Measurements from ENCODE around the gene TSPO2. TPM values are rescaled to one million over a fixed set of nuclear protein-coding genes. Genes with fewer than 3 reads are reported as not detected.

TSPO2 gene
- total and polyA plus RNA-seq, 2 of the 8 experiments (the other 6 are each of a cell fraction or from before 2014, with no cell fraction given), result not detected

DNA sequence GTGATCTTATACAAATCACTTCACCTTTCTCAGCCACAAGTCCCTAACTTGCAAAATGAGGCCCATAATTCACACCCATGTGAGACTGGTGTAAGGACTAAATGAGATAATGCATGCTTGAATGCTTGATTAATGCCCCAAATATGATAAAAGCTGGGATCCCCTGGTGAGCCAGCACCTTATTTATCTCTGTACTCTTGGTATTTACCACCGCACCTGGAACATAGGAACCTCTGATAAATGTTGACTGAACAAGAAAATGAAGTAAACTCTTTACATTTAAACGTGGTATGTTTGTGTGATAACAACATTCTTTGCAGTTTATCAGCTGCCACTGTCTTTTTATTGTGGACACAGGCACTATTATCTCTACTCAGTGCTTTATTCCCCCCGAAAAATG lies 8.3 kb downstream of the TSPO2 start:
- Histone ChIP-seq H2BK5ac (ENCODE audit: low read depth, low read length) (no peak overlapping the region), H3K23me2 (ENCODE audit: low read depth, low read length) (no peaks in the 10 kb centered on the region), H3K36me3 (ENCODE audit: control insufficient read depth in 2 of 4, insufficient read depth in 4 of 4, low read length in 3 of 4) (no peaks in the 10 kb centered on the region), H2BK12ac (ENCODE audit: low read depth, low read length) (no peak overlapping the region), H4K91ac (replicated peaks; ENCODE audit: insufficient read length, low read length) (no peak overlapping the region), H3K9me3 (ENCODE audit: insufficient read depth in 2 of 2, low read depth in 1 of 2, low read length in 1 of 2) (no peaks in the 10 kb centered on the region), H4K8ac (ENCODE audit: extremely low read depth, insufficient read depth, low read length) (no peak overlapping the region), H3K4ac (replicated peaks; ENCODE audit: insufficient read length, low read depth, low read length) (no peak overlapping the region), H3K9ac (replicated peaks in 1 of 4; ENCODE audit: extremely low read depth in 1 of 4, low read depth in 3 of 4, low read length in 3 of 4) (no peak overlapping the region), H3K14ac (ENCODE audit: insufficient read length) (no peak overlapping the region), H2AK5ac (ENCODE audit: low read depth, low read length) (no peak overlapping the region), H3K23ac (ENCODE audit: insufficient read length) (no peak overlapping the region), H4K20me1 (replicated peaks in 1 of 2; ENCODE audit: control insufficient read depth in 1 of 2, insufficient read depth in 2 of 2, low read length in 2 of 2) (no peaks in the 10 kb centered on the region), H3K79me1 (ENCODE audit: low read depth, low read length) (no peaks in the 10 kb centered on the region), H2AFZ (ENCODE audit: low read length) (no peak overlapping the region), H3K27me3 (replicated peaks in 1 of 4; ENCODE audit: control insufficient read depth in 3 of 4, extremely low read depth in 1 of 4, insufficient read depth in 3 of 4, low read length in 3 of 4) (no peaks in the 10 kb centered on the region), H3K4me1 (replicated peaks in 1 of 4; ENCODE audit: control insufficient read depth in 3 of 4, insufficient read depth in 4 of 4, low read length in 3 of 4) (peaks cover 0 to 5% (median 0%) of the 10 kb centered on the region in 4 experiments; a peak in 2 of 7 replicates), H2BK20ac (ENCODE audit: low read length) (no peak overlapping the region), H3K56ac (replicated peaks; ENCODE audit: insufficient read length, low read depth, low read length) (no peak overlapping the region), H3K27ac (ENCODE audit: low read depth, low read length) (no peak overlapping the region), H3K18ac (ENCODE audit: extremely low read depth, low read length) (no peak overlapping the region), H4K5ac (ENCODE audit: insufficient read length, low read depth, low read length) (no peak overlapping the region), H3K4me2 (ENCODE audit: insufficient read depth in 1 of 2, low read depth in 2 of 2, low read length in 2 of 2) (no peak overlapping the region), H3K4me3 (ENCODE audit: extremely low read depth in 1 of 4, insufficient read depth in 2 of 4, low read depth in 3 of 4, low read length in 4 of 4) (no peak overlapping the region), H2BK120ac (replicated peaks; ENCODE audit: low read depth, low read length) (no peak overlapping the region), H2BK15ac (ENCODE audit: low read length) (no peak overlapping the region), H3K79me2 (ENCODE audit: control insufficient read depth in 1 of 2, insufficient read depth in 2 of 2, low read length in 2 of 2) (no peaks in the 10 kb centered on the region)
- FAIRE-seq (no peak), DNase-seq (ENCODE audit: low read depth in 1 of 2, low spot score in 2 of 2) (no peak)
- ChIA-PET POLR2A (ENCODE audit: partially characterized antibody) (no interaction called here), CTCF (ENCODE audit: partially characterized antibody) (interaction anchor here (0.9 to 2.6 kb wide), 3 partner anchors 9 to 23 kb away, joined by 3 to 18 read pairs (median 10); partner anchors contain the start of gene UNC5CL)
- 90% methylated on average over 3 of the region's 3 CpGs; no CpG with 5 or more reads in 1 of the 2 experiments for WGBS, 2 experiments (ENCODE audit: extremely low coverage in 1 of 2, insufficient coverage in 1 of 2, insufficient read length in 1 of 2, insufficient replicate concordance in 2 of 2, low coverage in 1 of 2, low lambda C conversion rate in 2 of 2, missing lambda C conversion rate in 1 of 2)
- no peak for TF ChIP-seq GTF2F1 (IDR thresholded peaks at IDR 0.05; ENCODE audit: borderline replicate concordance, low read depth, low read length)
- TF ChIP-seq, protein P1, sequence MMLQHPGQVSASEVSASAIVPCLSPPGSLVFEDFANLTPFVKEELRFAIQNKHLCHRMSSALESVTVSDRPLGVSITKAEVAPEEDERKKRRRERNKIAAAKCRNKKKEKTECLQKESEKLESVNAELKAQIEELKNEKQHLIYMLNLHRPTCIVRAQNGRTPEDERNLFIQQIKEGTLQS (IDR thresholded peaks at IDR 0.05; ENCODE audit: insufficient read depth, low read depth, low read length), result no peak
- TF ChIP-seq, protein P2, sequence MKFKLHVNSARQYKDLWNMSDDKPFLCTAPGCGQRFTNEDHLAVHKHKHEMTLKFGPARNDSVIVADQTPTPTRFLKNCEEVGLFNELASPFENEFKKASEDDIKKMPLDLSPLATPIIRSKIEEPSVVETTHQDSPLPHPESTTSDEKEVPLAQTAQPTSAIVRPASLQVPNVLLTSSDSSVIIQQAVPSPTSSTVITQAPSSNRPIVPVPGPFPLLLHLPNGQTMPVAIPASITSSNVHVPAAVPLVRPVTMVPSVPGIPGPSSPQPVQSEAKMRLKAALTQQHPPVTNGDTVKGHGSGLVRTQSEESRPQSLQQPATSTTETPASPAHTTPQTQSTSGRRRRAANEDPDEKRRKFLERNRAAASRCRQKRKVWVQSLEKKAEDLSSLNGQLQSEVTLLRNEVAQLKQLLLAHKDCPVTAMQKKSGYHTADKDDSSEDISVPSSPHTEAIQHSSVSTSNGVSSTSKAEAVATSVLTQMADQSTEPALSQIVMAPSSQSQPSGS (IDR thresholded peaks at IDR 0.05; ENCODE audit: low read length), result no peak
- TF ChIP-seq CTBP2 (IDR thresholded peaks at IDR 0.05; ENCODE audit: borderline replicate concordance, insufficient read depth, insufficient read length, low read length), result no peak
- TF ChIP-seq HDAC6 (IDR thresholded peaks at IDR 0.05; ENCODE audit: low read depth, low read length), result no peak
- TF ChIP-seq POLR2AphosphoS5 (IDR thresholded peaks at IDR 0.05; ENCODE audit: low read depth, low read length), result no peak
- no peak for TF ChIP-seq SIX5 (IDR thresholded peaks at IDR 0.05; ENCODE audit: low read depth, low read length)
- TF ChIP-seq PHF8 (conservative IDR thresholded peaks at IDR 0.05; ENCODE audit: low read depth, low read length), result no peak

All from H1 (cell line).